Mucosa of rectum (tissue), 2 donors: Measurements from ENCODE around the gene SUPT16H.
"Not testable (repeated sequence)": the region's sequence is repeated elsewhere in the genome, so short reads cannot be mapped to it uniquely, and the experiment has no call there.

ENCODE experiments used
- H3K27ac ChIP-seq, 2 donors: one replicate each; pipeline ENCODE4 v1.7.0; 2013; ENCODE audit warnings: inconsistent platforms in 2 of 2, low read depth in 2 of 2, low read length in 2 of 2
- H3K27me3 ChIP-seq, 2 donors: one replicate each; pipeline ENCODE4 v1.7.0; 2013; ENCODE audit warnings: low read length in 2 of 2; ENCODE audit not compliant: control insufficient read depth in 2 of 2, insufficient read depth in 2 of 2
- H3K36me3 ChIP-seq, 2 donors: one replicate each; pipeline ENCODE4 v1.7.0; 2013; ENCODE audit warnings: low read length in 2 of 2; ENCODE audit not compliant: control insufficient read depth in 2 of 2, insufficient read depth in 2 of 2
- H3K4me1 ChIP-seq, 2 donors: one replicate each; pipeline ENCODE4 v1.7.0; 2013; ENCODE audit warnings: low read length in 2 of 2, mild to moderate bottlenecking in 1 of 2; ENCODE audit not compliant: control insufficient read depth in 2 of 2, insufficient read depth in 2 of 2
- H3K4me3 ChIP-seq, 2 donors: one replicate each; pipeline ENCODE4 v1.7.0; 2013; ENCODE audit warnings: low read length in 2 of 2
- H3K9ac ChIP-seq, 2 donors: one replicate each; pipeline ENCODE4 v1.7.0; 2013; ENCODE audit warnings: low read length in 2 of 2, low read depth in 1 of 2, mild to moderate bottlenecking in 1 of 2
- H3K9me3 ChIP-seq, 2 donors: one replicate each; pipeline ENCODE4 v1.7.0; 2013; ENCODE audit warnings: low read length in 2 of 2; ENCODE audit not compliant: control insufficient read depth in 2 of 2
- donor health status: healthy.
- donor health status: Normal muscosa, but diverticular disease.

The SUPT16H gene

DNA sequence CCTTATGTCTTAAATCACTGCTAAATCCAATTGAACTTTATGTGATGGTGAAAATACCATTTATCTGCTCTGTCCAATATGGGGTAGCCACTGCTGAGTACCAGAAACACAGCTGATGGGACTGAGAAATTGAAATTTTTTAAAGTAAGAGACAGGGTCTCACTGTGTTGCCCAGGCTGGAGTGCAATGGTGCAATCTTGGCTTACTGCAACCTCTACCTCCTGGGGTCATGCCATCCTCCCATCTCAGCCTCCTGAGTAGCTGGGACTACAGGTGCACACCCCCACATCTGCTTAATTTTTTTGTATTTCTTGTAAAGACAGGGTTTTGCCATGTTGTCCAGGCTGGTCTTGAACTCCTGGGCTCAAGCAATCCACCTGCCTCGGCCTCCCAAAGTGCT, 11.0 kb downstream of the SUPT16H start:
- not testable (repeated sequence) for H3K4me3 ChIP-seq, H3K9ac ChIP-seq, H3K27me3 ChIP-seq, H3K4me1 ChIP-seq, H3K9me3 ChIP-seq, H3K27ac ChIP-seq
- H3K36me3 ChIP-seq = peaks cover 38 to 42% of the 10 kb centered on the region in 2 donors

- Histone ChIP-seq H3K36me3 (peaks cover 55 to 57% of the 10 kb centered on the region in 2 donors), H3K4me1 (no peaks in the 10 kb centered on the region), H3K27me3 (no peaks in the 10 kb centered on the region), H3K9ac (no peak overlapping the region), H3K4me3 (no peak overlapping the region), H3K27ac (no peak overlapping the region), H3K9me3 (no peaks in the 10 kb centered on the region)
Measured at GRCh38 chr14:21369949-21370679, 13.7 kb downstream of the SUPT16H start.

DNA sequence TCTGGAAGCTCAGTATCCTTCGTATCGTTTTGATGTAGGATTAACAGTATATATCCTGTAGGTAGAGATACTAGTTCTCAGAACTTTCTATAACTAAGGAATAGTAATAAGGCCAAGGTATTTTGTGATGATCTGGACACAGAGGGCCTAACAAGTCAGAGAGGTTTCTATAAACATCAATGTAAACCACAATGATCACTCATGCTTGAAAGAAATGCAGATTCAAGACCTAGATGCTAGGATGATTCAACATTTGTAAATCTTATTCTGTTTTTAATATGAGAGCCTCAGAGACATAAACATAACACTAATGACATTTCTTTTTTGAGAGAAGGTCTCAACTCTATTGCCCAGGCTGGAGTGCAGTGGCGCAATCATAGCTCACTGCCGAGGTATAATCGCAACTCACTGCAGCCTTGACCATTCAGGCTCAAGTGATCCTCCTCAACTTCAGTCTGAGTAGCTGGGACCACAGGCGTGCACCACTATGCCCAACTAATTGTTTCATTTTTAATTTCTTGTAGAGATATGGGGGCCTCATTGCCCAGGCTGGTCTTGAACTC, 16.2 kb downstream of the SUPT16H start:
- Histone ChIP-seq H3K27ac (no peak overlapping the region), H3K36me3 (peaks cover 74 to 81% of the 10 kb centered on the region in 2 donors), H3K4me3 (no peak overlapping the region), H3K9ac (no peak overlapping the region), H3K27me3 (no peaks in the 10 kb centered on the region), H3K4me1 (no peaks in the 10 kb centered on the region), H3K9me3 (no peaks in the 10 kb centered on the region)

GRCh38 chr14:21356511-21356910, 27.3 kb downstream of the SUPT16H start:
- no peaks in the 10 kb centered on the region for H3K27me3 ChIP-seq
- no peak overlapping the region for H3K4me3 ChIP-seq
- H3K4me1 ChIP-seq = no peaks in the 10 kb centered on the region
- peaks cover 69 to 88% of the 10 kb centered on the region in 2 donors for H3K36me3 ChIP-seq
- H3K9me3 ChIP-seq = no peaks in the 10 kb centered on the region
- no peak overlapping the region for H3K27ac ChIP-seq
- no peak overlapping the region for H3K9ac ChIP-seq

- no peak overlapping the region for H3K27ac ChIP-seq
- no peaks in the 10 kb centered on the region for H3K4me1 ChIP-seq
- no peaks in the 10 kb centered on the region for H3K9me3 ChIP-seq
- no peaks in the 10 kb centered on the region for H3K27me3 ChIP-seq
- no peak overlapping the region for H3K9ac ChIP-seq
- no peak overlapping the region for H3K4me3 ChIP-seq
- H3K36me3 ChIP-seq = peaks cover 48 to 58% of the 10 kb centered on the region in 2 donors
Measured at GRCh38 chr14:21352587-21352986, 31.2 kb downstream of the SUPT16H start.

- Histone ChIP-seq H3K9me3 (no peaks in the 10 kb centered on the region), H3K4me3 (no peak overlapping the region), H3K36me3 (peaks cover 34 to 38% of the 10 kb centered on the region in 2 donors), H3K27me3 (no peaks in the 10 kb centered on the region), H3K4me1 (no peaks in the 10 kb centered on the region), H3K27ac (no peak overlapping the region), H3K9ac (no peak overlapping the region)
Measured at GRCh38 chr14:21350539-21350938, 33.3 kb downstream of the SUPT16H start.

GRCh38 chr14:21347201-21347600, 36.6 kb downstream of the SUPT16H start:
- H3K36me3 ChIP-seq = peaks cover 9 to 14% of the 10 kb centered on the region in 2 donors
- no peaks in the 10 kb centered on the region for H3K9me3 ChIP-seq
- no peak overlapping the region for H3K9ac ChIP-seq
- no peaks in the 10 kb centered on the region for H3K4me1 ChIP-seq
- no peak overlapping the region for H3K27ac ChIP-seq
- no peaks in the 10 kb centered on the region for H3K27me3 ChIP-seq
- no peak overlapping the region for H3K4me3 ChIP-seq

DNA sequence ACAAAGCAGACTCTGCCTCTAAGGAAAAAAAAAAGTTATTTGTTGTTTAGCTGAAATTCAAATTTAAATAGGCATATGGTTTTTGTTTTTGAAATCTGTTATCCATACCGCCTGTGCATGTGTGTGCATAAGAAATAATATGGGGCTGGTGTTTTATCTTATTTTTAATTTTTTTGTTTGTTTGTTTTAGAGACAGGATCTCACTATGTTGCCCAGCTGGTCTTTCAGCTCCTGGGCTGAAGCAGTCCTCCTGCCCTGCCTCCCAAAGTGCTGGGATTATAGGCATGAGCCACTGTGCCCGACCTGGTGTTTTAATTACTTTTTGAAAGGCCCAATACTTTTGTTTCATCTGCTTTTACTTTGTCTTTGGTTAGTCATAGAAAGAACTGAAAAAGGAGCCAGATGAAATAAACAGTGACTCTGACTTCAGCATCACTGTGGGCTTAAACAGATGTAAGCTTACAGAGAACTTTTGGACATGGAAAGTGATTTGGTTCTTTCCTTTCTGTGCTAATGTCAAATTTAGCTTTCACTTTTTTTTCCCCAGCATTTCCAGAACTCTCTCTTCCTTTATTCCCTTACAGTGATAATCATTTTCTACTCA, 37.2 kb downstream of the SUPT16H start:
- no peaks in the 10 kb centered on the region for H3K4me1 ChIP-seq
- no peak overlapping the region for H3K27ac ChIP-seq
- H3K36me3 ChIP-seq = peaks cover 4 to 9% of the 10 kb centered on the region in 2 donors
- H3K9ac ChIP-seq = no peak overlapping the region
- H3K9me3 ChIP-seq = no peaks in the 10 kb centered on the region
- no peak overlapping the region for H3K4me3 ChIP-seq
- H3K27me3 ChIP-seq = no peaks in the 10 kb centered on the region

GRCh38 chr14:21343035-21343794, 40.6 kb downstream of the SUPT16H start:
- Histone ChIP-seq H3K9me3 (no peaks in the 10 kb centered on the region), H3K27ac (no peak overlapping the region), H3K9ac (no peak overlapping the region), H3K36me3 (no peaks in the 10 kb centered on the region), H3K4me3 (no peak overlapping the region), H3K27me3 (no peaks in the 10 kb centered on the region), H3K4me1 (no peaks in the 10 kb centered on the region)
